Mesenteric fat pad (tissue), 1 donor: ENCODE results near the gene MTRF1. TPM values are rescaled to one million over a fixed set of nuclear protein-coding genes. Genes with fewer than 3 reads are reported as not detected.
"Not testable (repeated sequence)": the region's sequence is repeated elsewhere in the genome, so short reads cannot be mapped to it uniquely, and the experiment has no call there.

Experiments used
- DNase-seq: peaks from one replicate; pipeline ENCODE4 v3.0.0-alpha.2; 2020; ENCODE audit warnings: low spot score
- total RNA-seq: library from RNA; stranded (reverse); fragmentation: NEBNext Ultra II Directional; extraction: Animal tissue kit (Norgen Biotek cat#: 25700); gene quantifications from one replicate; pipeline ENCODE4 v1.2.1, GENCODE V29; 2021
- donor health status: DM: yes; HTN: yes; CAD: no.

Gene MTRF1
- total RNA-seq, 1 donor from 2014 or later: 7.7 TPM

DNA sequence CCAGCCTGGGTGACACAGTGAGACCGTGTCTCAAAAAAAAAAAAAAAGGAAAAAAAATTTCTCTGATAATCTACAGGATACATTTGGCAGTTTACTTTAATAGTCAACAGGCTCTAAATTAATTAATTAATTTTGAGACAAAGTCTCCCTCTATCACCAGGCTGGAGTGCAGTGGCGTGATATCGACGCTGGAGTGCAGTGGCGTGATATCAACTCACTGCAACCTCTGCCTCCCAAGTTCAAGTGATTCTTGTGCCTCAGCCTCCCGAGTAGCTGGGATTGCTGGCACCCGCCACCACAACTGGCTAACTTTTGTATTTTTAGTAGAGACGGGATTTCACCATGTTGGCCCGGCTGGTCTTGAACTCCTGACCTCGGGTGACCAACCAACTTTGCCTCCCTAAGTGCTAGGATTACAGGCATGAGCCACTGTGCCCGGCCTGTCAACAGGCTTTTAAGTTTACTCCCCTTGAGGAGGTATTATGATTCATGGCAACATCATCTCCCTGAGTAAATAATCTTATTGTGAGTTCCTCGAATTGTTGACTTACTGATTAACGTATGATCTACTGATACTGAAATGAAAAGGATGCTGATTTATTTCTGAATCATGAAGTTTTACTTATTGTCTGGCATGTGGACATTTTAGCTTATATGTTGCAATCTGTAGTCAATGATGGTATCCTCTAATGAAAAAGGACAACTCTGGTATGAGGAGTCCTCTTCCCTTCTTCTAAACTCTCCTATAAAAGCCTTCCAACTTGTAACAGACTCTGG is 21.3 kb upstream of the MTRF1 start:
- DNase-seq: no peak

DNA sequence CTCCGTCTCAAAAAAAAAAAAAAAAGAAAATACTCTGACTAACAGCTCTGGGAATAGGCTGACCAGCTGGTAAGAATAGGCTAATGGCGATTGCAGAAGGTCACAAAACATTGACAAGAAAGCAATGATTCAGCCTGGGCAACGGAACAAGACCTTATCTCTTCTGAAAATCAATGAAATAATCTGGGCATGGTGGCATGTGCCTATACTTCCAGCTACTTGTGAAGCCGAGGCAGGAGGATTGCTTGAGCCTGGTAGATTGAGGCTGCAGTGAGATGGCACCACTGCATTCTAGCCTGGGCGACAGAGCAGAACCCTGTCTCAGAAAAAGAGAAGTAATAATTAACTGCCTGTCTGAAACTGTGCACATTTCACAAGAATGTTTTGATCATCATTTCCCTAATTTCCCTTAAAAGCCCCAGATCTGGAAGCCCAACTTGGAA is 18.8 kb upstream of the MTRF1 start:
- DNase-seq: no peak

DNA sequence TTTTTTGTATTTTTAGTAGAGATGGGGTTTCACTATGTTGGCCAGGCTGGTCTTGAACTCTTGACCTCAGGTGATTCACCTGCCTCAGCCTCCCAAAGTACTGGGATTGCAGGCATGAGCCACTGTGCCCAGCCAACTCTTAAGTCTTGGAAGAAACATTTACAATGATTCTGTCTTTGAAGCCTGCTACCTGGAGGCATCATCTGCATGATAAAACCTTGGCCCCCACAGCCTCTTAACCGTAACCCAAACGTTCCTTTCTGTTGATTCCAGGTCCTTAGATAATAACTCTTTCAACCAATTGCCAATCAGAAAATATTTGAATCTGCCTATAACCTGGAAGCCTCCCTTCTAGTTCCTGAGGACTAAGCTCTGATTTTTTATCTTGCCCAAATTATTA is 15.8 kb upstream of the MTRF1 start:
- not testable (repeated sequence) for DNase-seq

DNA sequence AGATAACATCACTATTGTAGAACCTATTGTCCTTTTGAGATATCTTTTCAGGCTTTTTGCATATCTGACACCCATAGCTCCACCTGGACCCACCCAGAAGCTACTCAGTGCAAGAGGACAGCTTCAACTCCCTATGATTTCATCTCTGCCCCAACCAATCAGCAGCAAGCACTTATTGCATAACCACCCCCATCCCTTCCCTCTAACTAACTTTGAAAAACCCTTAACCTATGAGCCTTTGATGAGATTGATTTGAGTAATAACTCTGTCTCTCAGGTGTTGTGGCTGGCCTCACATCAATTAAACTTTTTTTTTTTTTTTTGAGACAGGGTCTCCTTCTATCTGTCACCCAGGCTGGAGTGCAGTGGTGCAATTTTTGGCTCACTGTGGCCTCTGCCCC is 13.4 kb upstream of the MTRF1 start:
- no peak for DNase-seq

DNA sequence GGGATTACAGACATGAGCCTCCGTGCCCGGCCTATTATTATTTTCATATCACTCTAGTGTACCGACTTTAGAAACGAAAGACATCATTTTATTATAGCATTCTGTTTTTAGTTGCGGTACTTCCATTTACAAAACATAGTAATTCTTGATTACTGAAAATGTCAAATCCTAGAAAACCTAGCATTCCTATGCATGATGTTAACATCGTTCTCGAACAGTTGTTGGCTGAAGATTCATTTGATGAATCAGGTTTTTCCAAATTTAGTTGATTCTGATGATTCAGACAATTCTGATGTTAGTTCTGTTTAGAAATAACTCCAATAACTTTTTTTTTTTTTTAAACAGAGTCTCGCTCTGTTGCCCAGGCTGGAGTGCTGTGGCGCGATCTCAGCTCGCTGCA is 11.5 kb upstream of the MTRF1 start:
- no peak for DNase-seq

DNA sequence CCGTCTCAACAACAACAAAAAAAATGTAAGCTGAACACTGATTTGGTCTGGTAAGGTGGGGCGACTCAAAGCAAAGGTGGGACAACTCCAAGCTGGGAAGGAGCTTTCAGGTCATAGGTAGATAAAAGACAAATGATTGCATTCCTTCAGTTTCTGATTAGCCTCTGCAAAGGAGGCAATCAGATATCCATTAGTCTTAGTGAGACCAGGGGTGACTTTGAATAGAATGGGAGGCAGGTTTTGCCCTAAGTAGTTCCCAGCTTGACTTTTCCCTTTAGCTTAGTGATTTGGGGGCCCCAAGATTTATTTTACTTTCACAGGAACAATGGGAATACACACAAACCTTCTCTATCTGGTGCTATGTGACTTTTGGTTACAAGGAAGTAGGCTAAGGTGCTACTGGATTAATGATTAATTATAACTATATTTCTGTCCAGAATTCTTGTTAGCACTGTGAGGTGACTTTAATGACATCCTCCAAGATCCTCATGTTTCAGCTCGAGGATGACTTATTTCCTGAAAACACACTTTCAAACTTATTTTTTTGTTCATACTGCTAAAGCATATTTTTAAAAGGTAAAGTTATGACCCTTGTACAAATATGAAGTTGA is 10.6 kb upstream of the MTRF1 start:
- DNase-seq: no peak

DNA sequence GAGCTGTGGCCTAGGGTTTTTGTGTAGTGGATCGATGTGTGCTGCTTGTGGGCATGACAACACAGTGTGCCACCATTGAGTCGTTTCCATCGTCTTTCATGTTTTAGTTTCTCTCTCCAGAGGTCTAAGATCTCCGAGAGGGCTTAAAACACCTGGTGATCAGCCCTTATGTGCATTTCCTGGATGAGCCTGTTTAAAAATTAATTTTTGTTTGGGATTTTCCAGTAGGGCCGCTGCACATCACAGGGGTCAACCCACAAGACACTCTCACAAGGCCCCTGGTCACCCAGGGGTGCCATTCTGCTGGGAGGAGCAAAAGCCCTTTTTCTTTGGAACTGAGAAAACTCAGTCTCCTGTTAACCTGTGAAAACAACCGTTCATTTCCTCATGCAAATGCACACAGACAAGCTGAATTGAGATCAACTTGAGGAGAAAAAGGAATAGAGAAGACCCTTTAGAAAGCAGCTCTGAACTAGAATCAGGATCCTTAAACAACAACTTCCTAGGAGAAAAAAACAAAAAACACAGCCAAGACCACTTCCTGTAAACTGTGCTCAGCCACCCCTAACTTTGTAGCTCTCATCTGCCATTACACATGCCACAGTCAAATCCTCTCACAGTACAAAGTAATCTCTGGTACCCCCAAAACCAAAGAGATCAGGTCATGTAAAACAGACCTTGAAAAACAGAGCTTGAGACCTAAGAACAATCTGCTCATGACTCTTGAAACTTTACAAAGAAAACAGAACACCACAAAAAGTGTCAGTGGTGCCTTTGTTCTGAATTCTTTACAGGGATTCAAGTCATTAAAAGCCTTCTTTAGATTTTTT is 8.3 kb upstream of the MTRF1 start:
- DNase-seq: no peak

DNA sequence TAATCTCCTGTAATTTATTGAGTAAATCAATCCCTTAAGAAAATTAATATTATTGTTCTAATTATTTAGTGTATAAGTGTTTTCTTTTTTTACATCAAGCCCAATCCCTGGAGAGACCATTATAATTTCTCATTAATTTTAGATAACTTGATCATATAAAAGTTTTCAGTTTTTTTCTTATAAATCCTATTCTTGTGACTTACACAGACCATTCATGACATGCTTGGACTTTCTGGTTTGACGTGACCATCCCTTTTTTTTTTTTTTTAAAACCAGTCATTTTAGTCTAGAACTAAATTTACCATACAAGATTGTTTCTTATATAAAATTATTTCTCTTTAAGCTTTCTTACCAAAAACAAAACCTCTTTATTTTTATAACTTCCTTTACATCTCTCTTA is 5.4 kb upstream of the MTRF1 start:
- DNase-seq: no peak

DNA sequence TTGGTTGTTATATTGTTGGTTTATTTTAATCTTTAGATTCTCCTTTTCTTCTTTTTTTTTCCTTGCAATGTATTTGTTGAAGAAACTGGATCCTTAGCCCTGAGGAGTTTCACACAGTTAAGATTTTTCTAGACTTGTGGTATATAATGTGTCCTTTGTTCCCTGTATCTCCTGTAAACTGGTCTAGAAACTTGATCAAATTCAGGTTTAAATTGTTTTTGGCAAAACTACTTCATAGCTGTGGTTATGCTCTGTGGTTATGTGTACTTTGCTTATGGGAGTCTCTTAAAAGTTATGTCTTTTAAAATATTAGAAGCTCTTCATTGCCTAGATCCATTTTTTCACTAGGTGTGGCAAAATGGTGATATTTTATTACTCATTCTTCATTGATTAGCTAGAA is 3.7 kb upstream of the MTRF1 start:
- DNase-seq: no peak

DNA sequence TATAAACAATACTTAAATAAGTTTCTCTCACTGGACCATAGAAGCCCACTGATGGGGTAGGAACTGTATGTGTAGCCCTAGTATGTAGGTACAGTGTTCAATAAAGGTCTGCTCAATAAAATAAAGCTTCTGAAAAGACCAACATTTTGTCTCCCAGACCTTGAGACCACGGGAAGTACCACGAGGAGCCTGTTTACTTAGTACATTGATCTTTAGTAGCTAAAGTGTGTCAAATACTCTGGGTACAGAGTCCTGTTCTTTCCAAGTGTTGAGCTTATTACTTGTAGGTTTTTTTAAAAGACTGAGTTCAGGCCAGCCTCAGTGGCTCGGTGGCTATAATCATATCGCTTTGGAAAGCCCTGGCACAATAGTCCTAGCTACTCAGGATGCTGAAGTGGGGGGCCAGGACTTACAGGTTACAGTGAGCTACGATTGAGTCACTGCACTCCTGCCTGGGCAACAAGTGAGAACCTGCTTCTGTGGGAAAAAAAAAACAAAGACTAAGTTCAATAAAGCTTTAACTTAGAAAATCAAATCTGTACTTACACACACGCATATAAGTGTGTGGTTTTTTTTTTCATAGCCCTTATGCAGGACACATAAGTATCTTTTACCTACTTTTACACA is 3.4 kb downstream of the MTRF1 start:
- no peak for DNase-seq

DNA sequence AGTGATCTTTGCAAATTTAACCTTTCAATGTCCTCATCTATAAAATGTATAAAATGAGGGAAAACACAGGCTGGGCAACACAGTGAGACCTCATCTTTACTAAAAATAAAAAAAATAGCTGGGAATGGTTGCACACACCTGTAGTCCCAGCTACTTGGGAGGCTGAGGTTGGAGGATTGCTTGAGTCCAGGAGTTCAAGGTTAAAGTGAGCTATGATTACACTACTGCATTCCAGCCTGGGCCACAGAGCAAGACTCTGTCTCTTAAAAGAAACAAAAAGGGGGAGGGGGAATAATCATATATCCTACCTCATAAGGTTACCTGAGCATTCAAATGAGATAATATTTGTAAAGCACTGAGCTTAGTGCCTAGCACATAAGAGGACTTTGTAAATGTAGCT is 5.8 kb downstream of the MTRF1 start:
- no peak for DNase-seq

DNA sequence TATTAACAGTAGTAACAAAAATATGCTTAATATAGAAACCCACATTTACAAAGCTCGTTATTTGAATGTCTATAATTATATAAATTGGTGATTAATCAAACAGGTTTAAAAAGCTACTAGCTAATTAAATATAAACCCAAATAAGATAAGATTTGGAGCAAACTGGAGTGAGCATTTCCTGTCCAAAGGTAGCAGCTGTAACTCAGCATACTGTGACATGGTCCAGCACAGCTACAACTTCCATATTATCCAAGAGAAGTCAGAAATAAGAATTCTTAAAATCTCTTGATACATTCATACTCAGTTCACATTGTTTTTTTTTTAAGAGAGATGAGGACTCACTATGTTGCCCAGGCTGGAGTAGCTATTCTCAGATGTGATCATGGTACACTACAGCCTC is 8.5 kb downstream of the MTRF1 start:
- DNase-seq: no peak

DNA sequence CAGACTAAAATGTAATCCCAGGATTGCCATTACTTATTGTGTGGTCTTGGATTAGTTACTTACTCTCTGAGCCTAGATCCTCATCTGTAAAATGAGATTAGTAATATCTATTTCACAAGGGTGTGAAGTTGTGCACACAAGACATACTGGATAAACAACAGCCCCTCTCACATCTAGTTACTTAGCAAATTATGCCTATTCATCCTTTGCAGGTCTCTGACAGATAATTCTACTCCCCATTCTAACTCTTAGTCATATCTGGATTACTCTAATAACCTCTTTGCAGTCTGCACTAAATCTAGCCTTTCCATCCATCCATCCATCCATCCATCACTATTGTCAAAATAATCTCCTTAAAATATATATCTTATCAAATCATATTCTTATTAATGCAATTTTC is 12.4 kb downstream of the MTRF1 start:
- DNase-seq: no peak

DNA sequence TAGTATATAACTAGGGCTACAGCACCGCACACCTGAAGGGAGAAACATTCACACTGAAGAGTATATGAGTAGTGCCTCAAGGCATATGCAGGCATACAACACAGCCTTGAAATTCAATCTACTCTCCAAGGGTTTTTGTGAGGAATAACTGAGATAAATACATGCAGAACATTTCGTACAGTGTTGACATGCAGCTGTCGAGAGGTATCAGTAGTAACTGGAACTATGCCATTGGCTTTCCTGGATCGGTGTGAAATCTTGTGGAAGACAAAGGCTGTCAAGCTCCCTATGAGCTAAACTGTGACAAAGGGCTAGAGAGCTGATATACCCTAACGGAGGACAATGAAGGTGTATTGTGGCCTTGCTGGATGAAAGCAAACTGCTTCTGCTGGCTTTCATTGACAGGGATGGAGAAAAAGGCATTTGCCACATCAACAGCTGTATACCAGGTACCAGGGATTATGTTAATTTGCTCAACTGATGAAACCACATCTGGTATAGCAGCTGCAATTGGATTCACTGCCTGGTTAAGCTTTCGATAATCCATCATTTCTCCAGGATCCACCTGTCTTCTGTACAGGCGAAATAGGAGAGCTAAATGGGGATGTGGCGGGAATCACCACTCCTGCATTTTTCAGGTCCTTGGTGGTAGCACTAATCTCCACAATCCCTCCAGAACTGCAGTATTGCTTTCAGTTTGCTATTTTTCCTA is 16.3 kb downstream of the MTRF1 start:
- no peak for DNase-seq

DNA sequence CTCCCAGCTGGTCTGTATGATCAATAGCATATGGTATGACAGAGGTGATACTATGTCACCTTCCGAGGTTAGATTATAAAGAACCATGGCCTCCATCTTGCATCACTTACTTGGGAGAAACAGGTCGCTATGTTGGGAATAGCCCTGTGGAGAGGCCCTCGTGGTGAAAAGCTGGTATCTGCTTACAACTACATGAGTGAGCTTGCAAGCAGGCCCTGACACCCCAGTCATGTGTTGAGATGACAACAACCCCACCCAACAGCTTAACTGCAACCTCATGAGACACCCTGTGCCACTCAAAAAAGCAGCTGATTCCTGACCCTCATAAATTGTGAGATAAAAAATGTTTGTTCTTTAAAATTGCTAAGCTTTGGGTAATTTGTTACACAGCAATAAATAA is 18.8 kb downstream of the MTRF1 start:
- DNase-seq: no peak

DNA sequence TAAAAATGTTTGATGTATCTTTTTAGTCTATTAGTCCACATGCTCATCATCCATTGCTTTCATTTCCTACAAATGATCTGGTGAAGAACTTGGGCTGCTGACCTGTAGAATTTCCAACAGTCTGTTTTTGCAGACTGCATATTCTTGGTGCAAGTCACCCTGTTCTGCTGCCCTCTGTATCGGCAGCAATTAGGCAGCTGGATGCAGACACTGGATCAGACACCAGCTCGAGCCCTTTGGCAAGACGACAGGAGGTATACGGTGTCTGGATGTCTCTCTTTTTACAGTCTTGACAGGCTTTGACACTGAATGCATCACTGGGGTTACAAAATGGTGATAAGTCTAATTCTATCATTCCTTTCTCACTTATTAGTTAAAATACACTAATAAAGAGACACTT is 21.8 kb downstream of the MTRF1 start:
- DNase-seq: no peak

DNA sequence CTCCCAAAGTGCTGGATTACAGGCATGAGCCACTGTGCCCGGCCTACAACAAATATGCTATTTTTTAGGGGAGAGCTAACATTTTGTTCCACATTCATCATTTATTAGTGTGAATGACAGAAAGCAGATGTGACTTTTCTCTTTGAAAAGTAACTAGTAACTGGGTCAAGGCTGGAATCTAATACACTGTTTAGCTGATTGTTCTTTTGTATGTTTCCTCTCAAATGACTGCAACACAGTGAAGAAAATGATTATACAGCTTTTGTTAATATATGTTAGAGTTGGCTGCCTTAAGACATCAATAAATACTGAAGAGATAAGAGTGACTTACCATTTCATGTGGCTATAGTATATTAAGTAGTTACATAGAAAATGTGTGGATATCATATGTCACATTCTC is 27.0 kb downstream of the MTRF1 start:
- DNase-seq: no peak

DNA sequence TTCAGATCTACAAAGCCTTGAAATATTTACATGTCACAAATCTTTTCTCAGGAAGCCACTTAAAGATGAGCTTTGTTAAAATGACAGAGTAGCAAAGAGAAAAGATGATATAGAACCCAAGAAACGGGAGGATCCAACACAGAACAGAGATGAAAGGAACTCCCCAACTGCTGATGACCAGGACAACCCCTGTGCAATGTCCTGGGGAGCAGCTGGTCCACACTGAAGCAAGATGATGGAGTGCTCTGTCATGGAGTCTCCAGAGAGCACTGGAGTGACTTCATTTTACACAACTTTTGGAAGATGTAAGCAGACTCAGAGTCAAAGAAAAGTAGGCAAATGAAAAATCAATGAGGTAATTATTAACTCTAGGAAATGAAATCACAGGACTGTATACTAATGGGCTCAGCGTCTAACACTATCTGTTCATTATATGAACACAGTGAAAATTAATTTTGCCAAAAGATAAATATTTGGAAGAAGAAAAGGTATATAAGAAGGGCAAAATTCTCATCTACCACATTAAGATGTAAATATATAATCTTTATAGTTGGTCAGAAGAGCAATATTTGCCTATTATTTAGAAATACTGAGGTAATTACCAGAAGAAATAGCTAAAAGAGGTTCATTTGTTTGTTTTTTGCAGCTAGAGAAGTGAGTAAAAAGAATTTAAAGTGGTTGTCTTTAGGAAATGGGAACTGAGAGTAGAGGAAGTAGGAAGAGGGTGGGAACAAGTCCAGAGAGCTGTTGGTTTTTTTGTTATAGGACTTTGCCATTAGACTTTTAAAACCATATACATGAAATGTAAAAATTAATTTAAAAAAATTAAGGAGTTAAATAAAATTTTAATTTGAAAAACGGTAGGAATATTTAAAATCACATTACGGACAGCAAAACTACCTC is 30.5 kb downstream of the MTRF1 start:
- DNase-seq: no peak

DNA sequence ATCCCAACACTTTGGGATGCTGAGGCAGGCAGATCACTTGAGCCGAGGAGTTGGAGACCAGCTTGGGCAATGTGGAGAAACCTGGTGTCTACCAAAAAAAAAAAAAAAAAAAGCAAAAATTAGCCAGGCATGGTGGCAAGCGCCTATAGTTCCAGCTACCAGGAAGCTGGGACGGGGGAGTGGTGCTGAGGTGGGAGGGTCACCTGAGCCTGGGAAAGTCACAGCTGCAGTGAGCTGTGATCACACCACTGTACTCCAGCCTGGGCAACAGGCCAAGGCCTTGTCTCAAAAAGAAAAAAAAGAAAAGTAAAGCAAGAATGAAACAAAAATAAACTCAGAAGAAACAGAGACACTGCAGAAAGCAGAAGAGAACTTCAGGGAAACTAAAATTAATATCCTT is 31.6 kb downstream of the MTRF1 start:
- no peak for DNase-seq

DNA sequence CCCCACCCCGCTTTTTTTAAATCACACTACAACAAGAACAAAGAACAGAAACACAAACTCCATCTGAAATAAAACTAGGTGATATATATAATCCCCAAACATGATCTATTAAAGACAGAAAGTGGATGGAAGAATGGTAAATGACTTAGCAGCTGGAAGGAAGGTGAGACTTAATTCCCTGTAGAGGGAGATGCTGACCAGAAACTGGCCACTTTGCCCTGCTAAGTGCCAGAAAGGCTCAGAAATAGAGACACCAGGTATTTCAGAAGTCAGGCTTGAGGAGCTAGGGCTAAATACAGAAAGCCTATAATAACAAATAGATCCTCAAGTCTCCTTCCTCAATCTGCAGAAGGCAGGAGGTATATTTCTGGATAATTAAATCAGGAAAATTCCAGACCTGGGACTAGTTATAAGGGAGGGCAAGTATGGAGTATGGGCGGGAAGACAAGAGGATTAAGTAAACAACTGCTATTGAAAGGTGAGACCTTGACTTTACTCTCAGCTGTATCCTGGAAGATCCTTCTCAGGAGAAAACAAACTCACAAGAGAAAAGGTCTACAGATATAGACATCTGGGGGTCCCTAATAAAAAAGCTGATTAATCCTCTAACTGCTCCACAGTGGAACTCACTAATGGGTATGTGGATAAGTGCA is 32.2 kb downstream of the MTRF1 start:
- no peak for DNase-seq
